Left ventricle myocardium inferior (tissue), 1 donor: Measurements from ENCODE around the gene ROR1. TPM values are rescaled to one million over a fixed set of nuclear protein-coding genes. Genes with fewer than 3 reads are reported as not detected.

Experiments
- DNase-seq: peaks from one replicate; pipeline ENCODE4 v3.0.0-alpha.2; 2020
- H3K27ac ChIP-seq: fragments of 200-600 bp; replicated peaks from 2 replicates; pipeline ENCODE4 v1.8.0; 2021
- H3K27me3 ChIP-seq: fragments of 200-600 bp; 2 replicates; pipeline ENCODE4 v1.8.0; 2021; ENCODE audit warnings: low read depth
- H3K36me3 ChIP-seq: fragments of 200-600 bp; 2 replicates; pipeline ENCODE4 v1.8.0; 2021
- H3K4me1 ChIP-seq: fragments of 200-600 bp; 2 replicates; pipeline ENCODE4 v1.8.0; 2021
- H3K4me3 ChIP-seq: fragments of 200-600 bp; 2 replicates; pipeline ENCODE4 v1.8.0; 2021; ENCODE audit warnings: mild to moderate bottlenecking, moderate library complexity
- H3K9me3 ChIP-seq: fragments of 200-600 bp; replicated peaks from 2 replicates; pipeline ENCODE4 v1.8.0; 2021
- intact Hi-C: fragments of 100-400 bp; cut with micrococcal nuclease; formaldehyde crosslinking; loops from one replicate; pipeline ENCODE4 v1.11.0; 2022
- total RNA-seq: library from RNA; stranded (reverse); fragmentation: NEBNext Ultra II Directional; extraction: Animal tissue kit (Norgen Biotek cat#: 25700); gene quantifications from one replicate; pipeline ENCODE4 v1.2.1, GENCODE V29; 2021
- TF ChIP-seq, protein P1 (sequence below): fragments of 200-600 bp; IDR thresholded peaks from 2 replicates; pipeline ENCODE4 v1.8.0; 2021; ENCODE audit warnings: antibody characterized with exemption, mild to moderate bottlenecking, borderline replicate concordance
- donor health status: DM: no; HTN: yes; CAD: no; lungs with severe emphysema.

The ROR1 gene
- total RNA-seq, 1 donor from 2014 or later: 14.0 TPM

DNA sequence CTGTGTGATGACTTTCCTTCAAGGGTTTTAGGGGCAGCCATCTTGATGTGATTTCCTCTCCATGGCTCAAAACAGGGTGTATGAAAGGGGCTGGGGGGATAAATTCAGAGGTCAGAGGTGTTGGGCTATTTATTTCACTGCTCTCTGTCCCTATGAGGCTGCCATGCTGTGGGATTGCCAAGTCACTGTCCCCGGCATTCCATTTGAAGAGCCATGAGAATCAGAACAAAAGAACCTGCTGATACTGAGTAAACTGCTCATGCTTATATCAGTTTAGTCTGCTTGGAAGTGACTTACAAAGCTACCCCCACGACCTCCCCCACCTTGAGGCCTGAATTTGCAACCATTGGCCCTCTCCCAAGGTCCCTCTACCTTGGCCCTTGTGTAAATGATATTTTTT, 357.3 kb downstream of the ROR1 start:
- Histone ChIP-seq H3K36me3 (no peaks in the 10 kb centered on the region), H3K9me3 (no peaks in the 10 kb centered on the region), H3K27me3 (no peaks in the 10 kb centered on the region), H3K4me1 (peaks cover 23% of the 10 kb centered on the region), H3K4me3 (no peak overlapping the region), H3K27ac (peak overlapping the region; percentile 36)
- DNase-seq: no peak
- intact Hi-C loops: loop anchor here (10.0 kb wide), 2 partner anchors 436 to 506 kb away; no protein-coding TSS in a partner anchor
- TF ChIP-seq, protein P1, sequence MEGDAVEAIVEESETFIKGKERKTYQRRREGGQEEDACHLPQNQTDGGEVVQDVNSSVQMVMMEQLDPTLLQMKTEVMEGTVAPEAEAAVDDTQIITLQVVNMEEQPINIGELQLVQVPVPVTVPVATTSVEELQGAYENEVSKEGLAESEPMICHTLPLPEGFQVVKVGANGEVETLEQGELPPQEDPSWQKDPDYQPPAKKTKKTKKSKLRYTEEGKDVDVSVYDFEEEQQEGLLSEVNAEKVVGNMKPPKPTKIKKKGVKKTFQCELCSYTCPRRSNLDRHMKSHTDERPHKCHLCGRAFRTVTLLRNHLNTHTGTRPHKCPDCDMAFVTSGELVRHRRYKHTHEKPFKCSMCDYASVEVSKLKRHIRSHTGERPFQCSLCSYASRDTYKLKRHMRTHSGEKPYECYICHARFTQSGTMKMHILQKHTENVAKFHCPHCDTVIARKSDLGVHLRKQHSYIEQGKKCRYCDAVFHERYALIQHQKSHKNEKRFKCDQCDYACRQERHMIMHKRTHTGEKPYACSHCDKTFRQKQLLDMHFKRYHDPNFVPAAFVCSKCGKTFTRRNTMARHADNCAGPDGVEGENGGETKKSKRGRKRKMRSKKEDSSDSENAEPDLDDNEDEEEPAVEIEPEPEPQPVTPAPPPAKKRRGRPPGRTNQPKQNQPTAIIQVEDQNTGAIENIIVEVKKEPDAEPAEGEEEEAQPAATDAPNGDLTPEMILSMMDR: no peak

DNA sequence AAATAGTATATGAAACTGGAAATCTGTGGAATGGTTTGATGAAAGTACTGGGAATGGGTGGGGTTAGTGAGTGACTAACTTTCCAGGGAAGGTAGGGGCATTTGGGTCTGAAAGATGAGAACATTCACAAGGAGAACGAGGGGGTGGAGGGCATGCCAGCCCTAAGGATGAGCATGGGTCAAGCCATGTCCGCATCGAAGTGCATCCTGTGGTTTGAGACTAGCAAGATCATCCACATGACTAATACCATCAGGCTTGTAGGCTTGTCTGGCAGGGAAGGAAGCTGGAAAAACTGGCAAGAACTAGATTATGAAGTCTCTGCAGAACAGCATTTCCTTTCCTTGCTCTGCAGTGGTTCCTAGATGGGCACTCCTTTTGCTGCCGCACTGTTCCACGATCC, 359.2 kb downstream of the ROR1 start:
- Histone ChIP-seq H3K27ac (no peak overlapping the region), H3K27me3 (no peaks in the 10 kb centered on the region), H3K9me3 (no peaks in the 10 kb centered on the region), H3K36me3 (no peaks in the 10 kb centered on the region), H3K4me1 (peaks cover 19% of the 10 kb centered on the region), H3K4me3 (no peak overlapping the region)
- TF ChIP-seq, protein P1: no peak
- no peak for DNase-seq
- intact Hi-C loops: loop anchor here (10.0 kb wide), 2 partner anchors 438 to 508 kb away; no protein-coding TSS in a partner anchor

DNA sequence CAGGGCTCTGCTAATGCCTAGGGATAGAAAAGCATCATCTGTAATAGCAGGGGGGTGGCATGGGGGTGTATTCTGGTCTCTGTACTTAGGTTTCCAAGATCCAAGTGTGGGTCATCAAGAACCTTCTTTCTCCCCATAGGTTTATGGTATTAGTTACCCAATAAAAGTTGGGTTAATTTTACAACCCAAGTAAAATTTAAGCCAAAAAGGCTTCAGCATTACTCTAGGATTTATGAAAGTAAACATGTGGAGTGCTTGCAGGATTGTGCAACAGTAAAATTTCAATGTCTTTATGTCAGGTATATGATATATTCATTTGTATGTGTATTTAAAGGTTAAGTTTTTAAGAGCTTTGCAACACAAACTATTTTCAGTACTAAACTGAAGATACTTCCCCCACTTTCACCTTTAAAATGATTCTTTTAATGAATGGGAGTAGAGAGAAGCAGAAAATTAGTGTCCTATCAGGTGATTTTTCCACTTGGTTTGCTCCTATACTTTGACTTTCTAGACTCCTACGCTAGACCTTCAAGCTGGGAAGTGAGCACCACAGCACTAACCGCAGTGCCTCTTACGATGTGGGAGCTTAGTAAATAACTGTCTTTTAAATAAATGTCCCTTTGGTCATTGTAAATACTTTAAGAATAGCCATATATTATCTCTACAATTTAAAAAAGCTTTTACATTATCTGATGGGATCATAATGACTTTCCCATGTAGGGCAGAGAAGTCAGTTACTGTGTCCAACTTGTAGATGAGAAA, 361.8 kb downstream of the ROR1 start:
- H3K27ac ChIP-seq: no peak overlapping the region
- TF ChIP-seq, protein P1: no peak
- peaks cover 10% of the 10 kb centered on the region for H3K4me1 ChIP-seq
- intact Hi-C loops: loop anchor here (10.0 kb wide), 2 partner anchors 441 to 511 kb away; no protein-coding TSS in a partner anchor
- no peaks in the 10 kb centered on the region for H3K36me3 ChIP-seq
- no peaks in the 10 kb centered on the region for H3K27me3 ChIP-seq
- H3K9me3 ChIP-seq: no peaks in the 10 kb centered on the region
- no peak for DNase-seq
- H3K4me3 ChIP-seq: no peak overlapping the region

DNA sequence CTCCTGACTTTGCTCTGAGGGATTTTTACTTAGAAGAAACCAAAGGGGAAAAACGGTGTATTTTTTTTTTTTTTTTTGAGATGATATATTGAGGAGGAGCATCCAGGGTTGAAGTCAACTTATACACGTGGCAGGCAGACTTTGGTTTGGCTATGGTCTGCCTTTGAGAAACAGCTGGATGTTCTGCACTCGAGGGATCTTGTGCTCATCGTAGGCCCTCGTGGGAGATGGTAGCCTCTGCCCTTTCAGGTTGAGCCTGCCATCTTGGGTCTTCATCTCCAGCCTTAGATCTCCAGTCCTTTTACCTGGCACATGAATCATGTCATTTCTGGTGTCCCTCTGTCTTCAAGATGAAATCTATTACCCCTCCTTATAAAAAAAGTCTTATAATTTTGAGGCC, 362.5 kb downstream of the ROR1 start:
- Histone ChIP-seq H3K4me3 (no peak overlapping the region), H3K27ac (no peak overlapping the region), H3K27me3 (no peaks in the 10 kb centered on the region), H3K9me3 (no peaks in the 10 kb centered on the region), H3K4me1 (peaks cover 4% of the 10 kb centered on the region), H3K36me3 (no peaks in the 10 kb centered on the region)
- TF ChIP-seq, protein P1: no peak
- intact Hi-C loops: loop anchor here (10.0 kb wide), 2 partner anchors 441 to 511 kb away; no protein-coding TSS in a partner anchor
- no peak for DNase-seq

DNA sequence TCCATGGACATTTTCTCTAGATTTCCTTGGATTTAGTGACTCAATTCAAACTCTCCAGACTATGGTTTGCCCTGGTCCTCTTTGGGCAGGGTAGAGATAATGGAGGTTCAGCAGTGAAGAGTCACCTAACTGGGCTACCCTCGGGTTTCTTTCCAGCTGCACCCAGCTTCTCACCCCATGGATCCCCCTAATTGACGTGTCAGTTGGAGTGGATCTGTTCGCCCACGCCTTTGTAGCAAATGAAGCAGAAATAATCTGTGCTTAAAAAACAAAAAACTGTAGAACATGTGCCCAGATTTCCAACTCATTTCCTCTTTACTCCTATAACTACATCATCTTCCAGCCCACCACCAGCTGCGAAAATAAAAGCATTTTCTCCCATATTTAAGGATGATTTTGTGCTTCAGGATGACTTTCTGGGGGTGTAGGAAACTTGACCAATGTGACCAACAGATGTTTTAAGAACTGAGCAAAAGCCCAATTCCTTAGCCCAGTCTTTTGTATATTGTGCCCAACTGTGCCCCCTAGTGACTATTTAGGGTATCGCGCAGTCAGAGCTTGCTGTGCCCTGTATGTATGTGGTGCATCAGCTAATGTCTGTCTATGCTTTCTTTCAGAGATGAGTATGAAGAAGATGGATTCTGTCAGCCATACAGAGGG, 363.1 kb downstream of the ROR1 start:
- peak; percentile 64 for DNase-seq
- no peaks in the 10 kb centered on the region for H3K36me3 ChIP-seq
- no peaks in the 10 kb centered on the region for H3K27me3 ChIP-seq
- H3K9me3 ChIP-seq: no peaks in the 10 kb centered on the region
- TF ChIP-seq, protein P1: peak; percentile 92
- no peak overlapping the region for H3K27ac ChIP-seq
- no peak overlapping the region for H3K4me3 ChIP-seq
- H3K4me1 ChIP-seq: no peaks in the 10 kb centered on the region
- intact Hi-C loops: loop anchor here (10.0 kb wide), 2 partner anchors 442 to 512 kb away; no protein-coding TSS in a partner anchor
